Left kidney (tissue), 2 donors: ENCODE measurements around the gene ATAD3B. TPM values are rescaled to one million over a fixed set of nuclear protein-coding genes. Genes with fewer than 3 reads are reported as not detected.
A peak's percentile ranks its signal among the peaks of the same experiment; 100 is the strongest.
"Not testable (repeated sequence)": the region's sequence is repeated elsewhere in the genome, so short reads cannot be mapped to it uniquely, and the experiment has no call there.

Experiments
- DNase-seq: peaks from one replicate; pipeline ENCODE4 v3.0.0-alpha.2; 2013
- polyA plus RNA-seq: library from polyadenylated mRNA; unstranded; fragments of 120-200 nt; gene quantifications from one replicate; pipeline ENCODE4 v1.2.1, GENCODE V29; 2013; ENCODE audit not compliant: insufficient read length

The ATAD3B gene
- polyA plus RNA-seq, 1 donor, result 19.5 TPM

GRCh38 chr1:1476011-1476410, 4.4 kb downstream of the ATAD3B start:
- not testable (repeated sequence) for DNase-seq

- no peak for DNase-seq
These were observed 5.6 kb downstream of the ATAD3B start for GRCh38 chr1:1477206-1477605.

- no peak for DNase-seq
These were observed 8.3 kb downstream of the ATAD3B start for GRCh38 chr1:1479547-1480487.

- DNase-seq, result not testable (repeated sequence)
These were observed 8.9 kb downstream of the ATAD3B start for GRCh38 chr1:1480488-1480867.

GRCh38 chr1:1481811-1482210, 10.2 kb downstream of the ATAD3B start:
- not testable (repeated sequence) for DNase-seq

- DNase-seq, result no peak
These were observed 11.3 kb downstream of the ATAD3B start for GRCh38 chr1:1482856-1483255.

GRCh38 chr1:1483714-1484113, 12.1 kb downstream of the ATAD3B start:
- DNase-seq, result no peak

- not testable (repeated sequence) for DNase-seq
These were observed 13.6 kb downstream of the ATAD3B start for GRCh38 chr1:1484976-1485750.

GRCh38 chr1:1485755-1486317, 14.3 kb downstream of the ATAD3B start:
- not testable (repeated sequence) for DNase-seq

- no peak for DNase-seq
These were observed 16.1 kb downstream of the ATAD3B start for GRCh38 chr1:1487701-1488100.

GRCh38 chr1:1489231-1489630, 17.7 kb downstream of the ATAD3B start:
- no peak for DNase-seq

GRCh38 chr1:1489861-1490260, 18.3 kb downstream of the ATAD3B start:
- DNase-seq, result no peak

GRCh38 chr1:1490633-1491230, 19.2 kb downstream of the ATAD3B start:
- DNase-seq, result no peak

GRCh38 chr1:1491601-1492000, 20.0 kb downstream of the ATAD3B start:
- no peak for DNase-seq

GRCh38 chr1:1494311-1494710, 22.7 kb downstream of the ATAD3B start:
- DNase-seq, result not testable (repeated sequence)

- not testable (repeated sequence) for DNase-seq
These were observed 24.0 kb downstream of the ATAD3B start for GRCh38 chr1:1495461-1495975.

GRCh38 chr1:1504777-1505365, 33.3 kb downstream of the ATAD3B start:
- DNase-seq, result peak; percentile 53

- DNase-seq, result peak; percentile 3
These were observed 33.8 kb downstream of the ATAD3B start for GRCh38 chr1:1505366-1505798.

- DNase-seq, result not testable (repeated sequence)
These were observed 34.2 kb downstream of the ATAD3B start for GRCh38 chr1:1505801-1506200.

GRCh38 chr1:1507305-1507704, 35.7 kb downstream of the ATAD3B start:
- DNase-seq, result no peak

- DNase-seq, result not testable (repeated sequence)
These were observed 37.4 kb downstream of the ATAD3B start for GRCh38 chr1:1508775-1509464.
